GM19351 (cell line): ENCODE measurements around the gene PIK3R6.
A peak's percentile ranks its signal among the peaks of the same experiment; 100 is the strongest.
"Not testable (repeated sequence)": the region's sequence is repeated elsewhere in the genome, so short reads cannot be mapped to it uniquely, and the experiment has no call there.

Experiments used
- ATAC-seq: cut with Tn5 transposase; IDR thresholded peaks from one replicate; pipeline ENCODE4 v1.9.1; 2021; ENCODE audit warnings: mild to moderate bottlenecking, moderate library complexity; ENCODE audit not compliant: unreplicated experiment

The PIK3R6 gene

DNA sequence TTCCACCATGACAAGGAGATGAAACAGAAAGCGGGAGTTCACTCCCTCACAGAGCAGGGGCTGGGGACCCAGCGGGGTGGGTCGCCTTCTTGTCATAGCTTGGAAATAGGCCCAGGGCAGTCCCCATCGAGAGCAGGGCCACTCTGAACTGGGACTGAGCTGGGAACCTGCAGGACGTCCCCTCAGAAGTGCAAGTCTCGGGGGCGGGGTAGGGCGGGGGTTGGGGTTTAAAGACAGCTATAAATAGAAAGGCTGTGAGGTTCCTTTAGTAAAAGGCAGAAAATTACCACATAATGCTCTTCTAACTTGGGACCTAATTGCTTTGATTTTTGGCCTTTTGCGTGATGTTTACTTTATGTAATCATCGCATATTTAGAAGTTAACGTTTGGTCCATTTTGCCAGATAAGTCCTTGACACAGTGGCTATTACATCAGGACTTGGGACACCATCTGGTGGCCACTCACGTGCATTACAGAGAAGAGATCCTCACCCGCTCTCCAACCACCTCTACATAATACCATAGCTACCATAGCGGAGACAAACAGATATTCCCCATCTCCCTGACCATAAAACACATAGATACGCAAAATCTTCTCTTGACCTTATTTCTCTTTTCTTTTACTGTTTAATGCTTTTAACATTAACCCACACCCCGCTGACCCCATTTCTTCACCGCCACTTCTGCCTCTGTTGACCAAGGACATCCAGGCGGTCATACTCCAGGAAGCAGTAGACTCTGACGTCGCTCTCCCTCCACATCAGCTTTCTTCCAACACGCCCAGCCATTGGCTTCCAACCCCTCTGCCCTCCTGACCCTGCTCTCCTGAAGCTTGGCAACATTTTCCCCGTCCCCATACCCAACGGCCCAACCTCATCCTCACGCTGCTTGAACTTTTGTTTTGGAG lies 27.5 kb upstream of the PIK3R6 start:
- peak; percentile 52 for ATAC-seq

DNA sequence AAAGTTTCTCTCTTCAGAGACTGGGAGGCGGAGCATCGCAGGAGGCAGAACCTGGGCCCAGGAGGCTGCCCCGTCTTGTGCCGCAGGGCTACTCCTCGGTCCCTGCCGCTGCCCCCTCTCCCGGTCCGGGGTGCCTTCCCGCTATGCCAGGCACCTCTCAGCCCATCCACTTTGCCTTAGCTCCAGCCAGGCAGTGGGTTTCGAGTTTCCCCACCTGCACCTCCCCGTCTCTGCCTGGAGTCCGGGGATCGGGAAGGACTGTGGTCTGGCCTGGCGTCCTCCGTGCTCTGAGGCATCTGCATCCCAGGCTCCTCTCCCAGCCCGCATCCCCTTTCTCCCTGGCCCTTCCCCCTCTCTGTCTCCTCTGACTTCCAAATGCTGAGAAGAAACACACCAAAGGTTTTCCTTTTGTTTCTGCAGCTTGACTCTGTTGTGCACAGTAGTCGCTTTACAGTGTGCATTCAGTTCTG lies 26.8 kb upstream of the PIK3R6 start:
- no peak for ATAC-seq

DNA sequence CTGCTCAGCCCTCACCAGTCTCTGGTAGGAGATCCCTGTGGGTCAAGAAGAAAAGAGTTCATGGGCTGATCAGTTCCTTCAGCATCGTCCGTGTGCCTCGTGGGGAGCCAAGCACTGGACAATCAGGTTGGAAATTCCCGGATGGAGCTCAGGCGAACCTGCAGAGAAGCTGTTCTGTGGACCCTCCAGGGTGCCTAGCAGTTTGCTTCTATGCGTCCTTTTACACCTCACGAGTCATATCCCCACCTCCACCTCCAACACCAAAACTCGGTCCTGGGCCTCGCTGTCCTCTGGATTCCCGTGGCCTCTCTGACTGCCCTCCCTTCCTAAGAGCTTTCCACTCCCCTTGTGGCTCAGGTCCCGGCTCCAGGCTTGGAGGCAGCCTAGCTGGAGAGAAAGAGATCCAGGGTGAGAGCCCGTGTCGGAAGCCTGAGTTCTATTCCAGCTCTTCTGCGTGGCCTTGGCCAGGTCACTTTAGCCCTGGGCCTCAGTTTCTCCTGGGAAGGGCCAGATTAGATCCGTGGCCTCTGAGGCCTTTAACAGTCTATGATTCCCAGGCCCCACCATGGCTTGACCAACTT lies 26.2 kb upstream of the PIK3R6 start:
- ATAC-seq, result no peak

GRCh38 chr17:8893059-8893458 lies 25.6 kb upstream of the PIK3R6 start:
- ATAC-seq, result no peak

- peak; percentile 56 for ATAC-seq
These were observed 24.8 kb upstream of the PIK3R6 start for GRCh38 chr17:8892338-8892690.

- no peak for ATAC-seq
These were observed 23.2 kb upstream of the PIK3R6 start for GRCh38 chr17:8890671-8891070.

DNA sequence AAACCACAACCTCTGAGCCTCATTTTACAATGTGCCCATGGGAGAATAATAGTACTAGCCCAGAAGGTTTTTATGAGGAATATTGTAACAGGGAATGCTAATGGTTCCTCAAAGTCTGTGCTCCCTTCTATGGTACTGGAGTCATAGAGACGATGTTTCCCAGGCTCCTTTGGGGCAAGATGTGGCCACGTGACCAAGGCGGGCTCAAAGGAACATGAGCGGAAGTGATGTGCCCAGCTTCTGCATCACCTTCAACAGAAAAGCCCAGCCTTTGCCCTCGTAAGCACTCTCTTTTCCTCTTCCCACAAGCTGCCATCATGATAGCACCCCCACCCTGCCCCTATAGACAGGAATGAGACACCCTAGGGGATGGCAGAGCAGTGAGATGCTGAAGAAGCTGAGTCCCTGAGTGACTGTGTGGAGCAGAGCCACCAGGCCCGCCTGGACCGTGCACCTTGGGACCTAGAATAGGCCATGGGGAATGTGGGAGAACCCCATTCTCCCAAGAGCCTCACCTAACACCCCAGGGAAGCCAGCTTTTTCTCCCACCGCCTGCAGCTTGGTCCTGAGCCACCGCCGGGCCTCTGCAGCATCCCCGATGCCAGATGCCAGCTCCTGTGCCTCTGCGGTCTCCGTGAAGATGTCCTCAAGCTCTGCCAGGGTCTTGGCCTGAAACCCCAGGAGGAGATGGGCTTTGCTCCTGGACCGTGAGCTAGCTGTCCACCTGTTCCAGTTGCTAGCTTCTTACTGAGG lies 22.2 kb upstream of the PIK3R6 start:
- ATAC-seq, result no peak

DNA sequence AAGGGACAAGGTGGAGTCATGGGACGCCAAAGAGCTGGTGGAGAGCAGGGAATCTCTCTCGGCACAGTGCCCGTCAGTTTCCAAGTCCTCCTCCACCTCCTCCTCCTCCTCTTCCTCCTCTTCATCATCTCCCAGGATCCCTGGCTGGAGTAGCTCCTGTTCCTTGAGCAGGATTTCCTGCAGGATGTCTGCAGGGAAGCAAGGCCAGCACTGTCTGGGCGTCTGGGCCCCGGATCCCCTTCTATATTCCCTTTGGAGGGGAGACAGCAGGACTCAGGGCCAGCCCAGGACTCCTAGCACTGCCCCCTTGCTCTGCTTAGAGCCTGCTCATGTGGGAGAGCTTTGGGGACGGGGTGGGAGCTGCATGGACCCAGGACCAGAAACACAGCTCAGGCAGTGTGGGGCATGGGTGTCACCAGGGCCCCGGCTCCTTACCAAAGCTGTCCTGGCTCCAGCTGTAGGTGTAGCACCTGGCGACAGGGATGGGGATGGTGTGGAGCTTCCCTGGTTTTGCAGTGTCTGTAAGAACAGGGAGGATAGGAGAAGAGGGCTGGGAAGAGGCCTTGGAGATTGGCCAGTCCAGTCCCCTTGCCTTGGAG lies 21.3 kb upstream of the PIK3R6 start:
- no peak for ATAC-seq

GRCh38 chr17:8887834-8888703 lies 20.6 kb upstream of the PIK3R6 start:
- ATAC-seq, result no peak

DNA sequence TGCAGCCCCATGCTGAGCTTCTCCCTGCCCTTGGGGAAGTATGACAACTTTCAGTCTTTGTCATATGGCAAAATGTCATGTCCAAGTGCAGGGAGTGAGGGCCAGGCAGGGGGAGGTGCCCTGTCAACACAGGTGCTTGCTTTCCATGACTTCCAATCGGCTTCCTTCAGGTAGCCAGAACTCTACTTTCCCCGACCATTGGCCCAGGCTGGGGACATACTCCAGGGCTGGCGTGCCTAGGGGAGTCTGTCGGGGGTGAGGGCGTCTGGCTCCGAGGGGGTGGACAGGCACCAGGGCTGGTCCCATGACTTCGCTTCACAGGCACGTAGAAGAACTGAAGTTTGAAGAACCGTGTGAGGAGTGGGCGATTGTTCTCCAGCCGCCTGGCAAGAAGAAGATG lies 19.8 kb upstream of the PIK3R6 start:
- ATAC-seq, result no peak

GRCh38 chr17:8885967-8886684 lies 18.7 kb upstream of the PIK3R6 start:
- ATAC-seq, result no peak

GRCh38 chr17:8885163-8885966 lies 17.9 kb upstream of the PIK3R6 start:
- not testable (repeated sequence) for ATAC-seq

DNA sequence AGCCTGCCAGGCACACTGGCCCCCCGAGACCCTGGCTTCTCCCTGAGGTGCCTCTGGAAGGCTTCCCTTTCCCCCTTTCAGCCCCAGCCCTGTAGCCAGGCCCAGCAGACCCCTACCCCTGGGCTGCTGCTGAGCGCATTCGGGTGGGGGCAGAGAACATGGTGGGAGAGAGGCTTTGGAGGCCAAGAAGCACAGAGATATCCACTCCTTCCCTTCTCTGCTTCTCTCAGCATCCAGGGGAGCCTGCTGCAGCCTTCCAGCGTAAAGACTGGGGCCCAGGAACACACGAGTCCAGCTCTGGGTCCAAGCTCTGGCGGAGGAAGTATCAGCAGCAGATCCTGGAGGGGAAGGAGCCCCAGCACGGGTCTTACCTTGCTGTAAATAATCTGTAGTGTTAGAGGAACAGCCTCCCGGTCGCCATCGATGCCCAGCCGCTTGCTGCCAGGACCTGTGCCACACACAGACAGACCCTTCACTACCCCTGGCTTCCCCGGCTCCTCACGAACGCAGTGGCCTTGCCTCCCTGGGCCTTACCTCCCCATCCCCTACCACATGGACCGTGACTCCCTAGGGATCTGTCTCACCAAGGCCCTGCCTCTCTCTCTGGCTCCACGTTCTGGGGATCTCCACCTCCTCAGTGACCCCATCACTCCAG lies 17.0 kb upstream of the PIK3R6 start:
- ATAC-seq, result no peak

DNA sequence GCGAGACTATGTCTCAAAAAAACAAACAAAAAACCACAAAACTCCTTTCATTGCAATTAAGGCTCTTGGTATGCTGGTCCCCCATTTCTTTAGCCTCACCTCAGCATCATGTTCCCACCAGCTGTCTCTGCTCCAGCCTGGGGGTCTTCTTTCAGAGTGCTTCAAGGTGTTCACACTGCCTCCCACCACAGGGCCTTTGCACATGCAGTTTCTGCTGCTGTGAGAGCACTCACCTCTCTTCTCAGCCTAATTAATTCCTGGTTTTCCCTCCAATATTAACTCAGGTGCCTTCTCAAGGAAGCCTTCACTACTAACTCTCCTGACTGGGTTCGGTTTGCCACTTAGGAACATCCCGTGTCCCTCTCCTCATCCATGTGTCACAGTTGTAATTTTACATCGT lies 15.9 kb upstream of the PIK3R6 start:
- ATAC-seq, result no peak

- ATAC-seq, result no peak
These were observed 14.1 kb upstream of the PIK3R6 start for GRCh38 chr17:8881606-8882005.

DNA sequence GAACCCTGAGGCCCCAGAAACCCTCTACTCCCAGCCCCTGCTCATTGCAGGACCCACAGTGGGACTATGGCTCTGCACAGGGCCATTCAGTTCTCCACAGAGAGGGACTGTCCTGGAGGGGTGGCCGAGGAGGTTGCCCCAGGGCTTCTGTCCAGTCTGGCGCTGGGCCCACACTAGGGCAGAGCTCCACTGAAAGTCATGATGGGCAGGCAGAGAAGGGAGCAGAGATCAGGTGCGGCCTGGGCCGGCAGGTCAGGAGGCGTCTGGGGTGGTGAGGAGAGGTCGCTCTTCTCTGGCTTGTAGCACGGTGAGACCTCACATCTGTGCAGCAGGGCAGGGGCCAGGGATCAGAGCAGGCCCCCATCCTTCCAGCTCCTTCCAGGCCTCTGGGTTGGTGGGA lies 13.0 kb upstream of the PIK3R6 start:
- no peak for ATAC-seq

DNA sequence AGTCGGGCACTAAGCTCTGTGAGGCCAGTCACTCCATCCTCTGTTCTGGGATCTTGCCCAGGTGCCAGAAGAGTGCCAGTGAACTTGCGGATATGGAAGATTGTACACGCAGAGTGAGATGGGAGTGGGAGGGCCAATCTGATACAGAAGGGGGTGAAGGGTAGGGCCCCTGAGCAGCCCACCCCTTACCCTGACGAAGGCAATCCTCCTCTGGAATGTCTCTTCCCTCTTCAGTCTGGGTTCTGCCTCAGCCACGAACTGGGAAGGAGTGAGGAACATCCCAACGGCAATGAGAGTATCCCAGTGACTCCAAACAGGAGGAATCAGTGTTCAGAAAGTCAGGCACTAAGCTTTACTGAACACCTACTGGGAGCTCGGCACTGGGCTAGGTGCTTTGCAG lies 11.9 kb upstream of the PIK3R6 start:
- ATAC-seq, result no peak

DNA sequence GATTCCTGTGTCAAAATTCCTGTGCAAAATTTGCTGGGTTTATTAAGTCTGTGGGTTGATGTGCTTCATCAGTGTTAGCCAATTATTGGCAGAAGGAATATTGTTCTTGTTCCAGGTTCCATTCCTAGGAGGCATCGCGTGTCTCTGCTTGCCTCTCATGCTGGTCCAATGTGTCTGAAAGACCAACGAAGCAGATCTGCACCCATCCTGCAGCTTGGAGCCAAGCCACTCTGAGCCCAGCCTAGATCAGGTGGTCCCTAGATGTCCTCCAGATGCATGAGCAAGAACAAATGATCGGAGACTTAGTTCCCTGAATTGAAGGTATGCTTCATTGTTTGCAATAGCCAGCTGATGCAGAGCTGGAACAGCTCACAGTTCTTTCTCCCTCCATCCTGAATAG lies 10.5 kb upstream of the PIK3R6 start:
- ATAC-seq, result no peak
